Hypothalamus (tissue), 51 donors: ENCODE data around the gene GRM7.

ENCODE experiments used
- DNase-seq, 51 donors: peaks; one replicate each; lab custom pipeline; 2025; lab: John Stamatoyannopoulos, UW

GRM7 gene

GRCh38 chr3:7752005-7752404 lies 891.1 kb downstream of the GRM7 start:
- no peak for DNase-seq

GRCh38 chr3:7754653-7755441 lies 893.9 kb downstream of the GRM7 start:
- DNase-seq = no peak

GRCh38 chr3:7759630-7760029 lies 898.7 kb downstream of the GRM7 start:
- no peak for DNase-seq

GRCh38 chr3:7760718-7761117 lies 899.8 kb downstream of the GRM7 start:
- peak in 2 of 51 donors; percentile 2 to 8 for DNase-seq

GRCh38 chr3:7764115-7764514 lies 903.2 kb downstream of the GRM7 start:
- peak in 3 of 51 donors; percentile 2 to 18 (median 7) for DNase-seq

GRCh38 chr3:7766530-7766929 lies 905.6 kb downstream of the GRM7 start:
- no peak for DNase-seq

- no peak for DNase-seq
Measured at GRCh38 chr3:7779331-7779730, 918.4 kb downstream of the GRM7 start.

GRCh38 chr3:7781395-7781794 lies 920.5 kb downstream of the GRM7 start:
- DNase-seq = no peak

GRCh38 chr3:7787871-7788828 lies 927.2 kb downstream of the GRM7 start:
- peak in 1 of 51 donors; percentile 9 for DNase-seq

GRCh38 chr3:7788881-7789280 lies 928.0 kb downstream of the GRM7 start:
- DNase-seq = no peak

- no peak for DNase-seq
Measured at GRCh38 chr3:7789324-7789723, 928.4 kb downstream of the GRM7 start.

GRCh38 chr3:7790141-7790540 lies 929.2 kb downstream of the GRM7 start:
- DNase-seq = no peak
